Thoracic aorta (tissue), 2 donors: ENCODE data around the gene PCCA. TPM values are rescaled to one million over a fixed set of nuclear protein-coding genes. Genes with fewer than 3 reads are reported as not detected.

Source experiments
- ATAC-seq: fragments of 150-250 bp; one replicate; pipeline ENCODE4 v1.8.0; 2017; ENCODE audit warnings: low read depth; ENCODE audit not compliant: insufficient number of reproducible peaks, low FRiP score
- DNase-seq: peaks from one replicate; pipeline ENCODE4 v3.0.0-alpha.2; 2020; ENCODE audit warnings: low spot score
- H3K27ac ChIP-seq, 2 donors: fragments of 200-600 bp; sonication (generic); 1 replicate in 1 of 2; 2 replicates in 1 of 2; pipeline ENCODE4 v1.5.1; 2016; ENCODE audit warnings: mild to moderate bottlenecking in 2 of 2, moderate library complexity in 2 of 2
- H3K27me3 ChIP-seq: fragments of 200-600 bp; sonication (generic); replicated peaks from 2 replicates; pipeline ENCODE4 v1.6.0; 2016; ENCODE audit warnings: mild to moderate bottlenecking; ENCODE audit not compliant: insufficient read depth
- H3K36me3 ChIP-seq: fragments of 200-600 bp; sonication (generic); one replicate; pipeline ENCODE4 v1.5.1; 2016
- H3K4me1 ChIP-seq, 2 donors: fragments of 200-600 bp; sonication (generic); 1 replicate in 1 of 2; 2 replicates in 1 of 2; pipeline versions ENCODE4 v1.5.1 to v1.6.0; 2016; ENCODE audit warnings: low read depth in 2 of 2, mild to moderate bottlenecking in 1 of 2; ENCODE audit not compliant: control insufficient read depth in 1 of 2
- H3K4me3 ChIP-seq: fragments of 200-600 bp; sonication (generic); 2 replicates; pipeline ENCODE4 v1.5.1; 2016; ENCODE audit warnings: mild to moderate bottlenecking
- H3K9me3 ChIP-seq: fragments of 200-600 bp; sonication (generic); 2 replicates; pipeline ENCODE4 v1.5.1; 2016
- CTCF ChIP-seq: fragments of 200-600 bp; sonication (generic); IDR thresholded peaks from one replicate; pipeline ENCODE4 v1.5.1; 2019; ENCODE audit warnings: antibody characterized with exemption
- total RNA-seq, 2 donors: library from RNA; depleted of rRNA; stranded (reverse); fragments of >200 nt; gene quantifications; one replicate each; pipeline versions ENCODE4 v1.1.0 to v1.2.3, GENCODE V29; 2016

Gene PCCA
- total RNA-seq, 2 donors from 2014 or later, result 17.2 to 51.6 TPM

- H3K4me3 ChIP-seq, result no peak overlapping the region
- ATAC-seq (no peak), DNase-seq (no peak)
- H3K36me3 ChIP-seq, result no peaks in the 10 kb centered on the region
- H3K27me3 ChIP-seq, result no peaks in the 10 kb centered on the region
- TF ChIP-seq CTCF, result no peak
- H3K9me3 ChIP-seq, result no peaks in the 10 kb centered on the region
- H3K4me1 ChIP-seq, result peaks cover 0 to 3% of the 10 kb centered on the region in 2 donors
- no peak overlapping the region for H3K27ac ChIP-seq
These were observed 119.1 kb downstream of the PCCA start for GRCh38 chr13:100208002-100208401.

GRCh38 chr13:100208626-100209025 is 119.7 kb downstream of the PCCA start:
- no peak overlapping the region for H3K4me3 ChIP-seq
- H3K4me1 ChIP-seq, result peaks cover 0 to 3% of the 10 kb centered on the region in 2 donors
- no peak overlapping the region for H3K27ac ChIP-seq
- DNase-seq (no peak), ATAC-seq (no peak)
- H3K9me3 ChIP-seq, result no peaks in the 10 kb centered on the region
- no peaks in the 10 kb centered on the region for H3K27me3 ChIP-seq
- TF ChIP-seq CTCF, result no peak
- no peaks in the 10 kb centered on the region for H3K36me3 ChIP-seq

- Histone ChIP-seq H3K27me3 (no peaks in the 10 kb centered on the region), H3K4me3 (no peak overlapping the region), H3K9me3 (no peaks in the 10 kb centered on the region), H3K4me1 (peaks cover 0 to 3% of the 10 kb centered on the region in 2 donors), H3K36me3 (no peaks in the 10 kb centered on the region), H3K27ac (no peak overlapping the region)
- ATAC-seq, result no peak
- DNase-seq, result no peak
- no peak for TF ChIP-seq CTCF
These were observed 121.2 kb downstream of the PCCA start for GRCh38 chr13:100209857-100210825.

GRCh38 chr13:100211016-100211710 is 122.3 kb downstream of the PCCA start:
- Histone ChIP-seq H3K36me3 (no peaks in the 10 kb centered on the region), H3K9me3 (no peaks in the 10 kb centered on the region), H3K27me3 (no peaks in the 10 kb centered on the region), H3K27ac (no peak overlapping the region), H3K4me1 (peaks cover 0 to 3% of the 10 kb centered on the region in 2 donors), H3K4me3 (no peak overlapping the region)
- DNase-seq (no peak), ATAC-seq (no peak)
- TF ChIP-seq CTCF, result no peak

- H3K4me3 ChIP-seq, result no peak overlapping the region
- no peaks in the 10 kb centered on the region for H3K9me3 ChIP-seq
- no peak for ATAC-seq
- DNase-seq, result no peak
- H3K4me1 ChIP-seq, result peaks cover 0 to 3% of the 10 kb centered on the region in 2 donors
- no peak overlapping the region for H3K27ac ChIP-seq
- H3K27me3 ChIP-seq, result no peaks in the 10 kb centered on the region
- H3K36me3 ChIP-seq, result no peaks in the 10 kb centered on the region
- no peak for TF ChIP-seq CTCF
These were observed 124.1 kb downstream of the PCCA start for GRCh38 chr13:100212904-100213553.
